ENCODE data around the gene TMEM203.

DNA sequence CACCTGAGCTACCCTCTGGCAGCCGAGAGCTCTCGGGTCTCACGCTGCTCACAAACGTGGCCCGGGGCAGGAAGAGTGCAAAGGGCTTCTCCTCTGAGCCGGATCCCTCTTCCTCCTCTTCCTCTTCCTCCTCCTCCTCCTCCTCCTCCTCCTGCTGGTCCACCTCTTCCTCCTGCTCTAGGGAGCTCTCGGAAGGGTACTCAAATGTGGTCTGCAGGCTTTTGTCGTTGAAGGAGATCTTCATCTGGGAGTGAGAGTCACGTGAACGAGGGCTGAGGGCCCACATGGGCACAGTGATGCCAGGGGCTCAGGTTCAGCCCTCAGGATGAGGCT is 13.0 kb downstream of the TMEM203 start:
- TF ChIP-seq, protein P1, sequence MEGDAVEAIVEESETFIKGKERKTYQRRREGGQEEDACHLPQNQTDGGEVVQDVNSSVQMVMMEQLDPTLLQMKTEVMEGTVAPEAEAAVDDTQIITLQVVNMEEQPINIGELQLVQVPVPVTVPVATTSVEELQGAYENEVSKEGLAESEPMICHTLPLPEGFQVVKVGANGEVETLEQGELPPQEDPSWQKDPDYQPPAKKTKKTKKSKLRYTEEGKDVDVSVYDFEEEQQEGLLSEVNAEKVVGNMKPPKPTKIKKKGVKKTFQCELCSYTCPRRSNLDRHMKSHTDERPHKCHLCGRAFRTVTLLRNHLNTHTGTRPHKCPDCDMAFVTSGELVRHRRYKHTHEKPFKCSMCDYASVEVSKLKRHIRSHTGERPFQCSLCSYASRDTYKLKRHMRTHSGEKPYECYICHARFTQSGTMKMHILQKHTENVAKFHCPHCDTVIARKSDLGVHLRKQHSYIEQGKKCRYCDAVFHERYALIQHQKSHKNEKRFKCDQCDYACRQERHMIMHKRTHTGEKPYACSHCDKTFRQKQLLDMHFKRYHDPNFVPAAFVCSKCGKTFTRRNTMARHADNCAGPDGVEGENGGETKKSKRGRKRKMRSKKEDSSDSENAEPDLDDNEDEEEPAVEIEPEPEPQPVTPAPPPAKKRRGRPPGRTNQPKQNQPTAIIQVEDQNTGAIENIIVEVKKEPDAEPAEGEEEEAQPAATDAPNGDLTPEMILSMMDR (conservative IDR thresholded peaks at IDR 0.05; ENCODE audit: low read depth, low read length) = no peak
- no peak for TF ChIP-seq EZH2 (IDR thresholded peaks at IDR 0.05; ENCODE audit: low read length, unreplicated experiment)

All from PC-3 (cell line).